IPS DF 4.7 (cell line): Measurements from ENCODE around the gene OR1I1.
"Not testable (repeated sequence)": the region's sequence is repeated elsewhere in the genome, so short reads cannot be mapped to it uniquely, and the experiment has no call there.

Source experiments
- DNase-seq: peaks from one replicate; pipeline ENCODE4 v3.0.0-alpha.2; 2013; ENCODE audit warnings: low spot score; ENCODE audit errors: extremely low read depth

OR1I1 gene

DNA sequence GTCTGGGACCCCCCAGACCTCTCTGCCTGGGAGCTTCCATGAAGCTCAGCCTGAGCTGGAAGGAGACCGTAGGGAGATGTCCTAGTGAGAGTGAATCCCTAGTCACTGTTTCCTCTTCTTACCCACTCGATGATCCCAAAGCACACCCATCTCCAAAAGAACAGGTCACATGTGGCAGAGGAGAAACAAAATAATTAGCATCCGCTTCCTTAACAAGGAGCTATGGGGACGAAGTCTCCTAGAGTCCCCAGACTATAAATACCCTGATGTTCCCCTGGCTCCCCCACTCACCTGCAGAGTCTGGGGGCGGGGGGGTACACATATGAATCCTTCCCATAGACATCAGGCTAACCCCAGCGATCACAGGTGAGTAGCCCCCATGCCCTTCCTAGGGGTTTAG, at the start of gene OR1I1:
Gene OR1I1, plus strand, starts transcription at position 301 of the 400 bp plus-strand sequence. CDS start 4,855 bp downstream, outside the sequence.
- no peak for DNase-seq

DNA sequence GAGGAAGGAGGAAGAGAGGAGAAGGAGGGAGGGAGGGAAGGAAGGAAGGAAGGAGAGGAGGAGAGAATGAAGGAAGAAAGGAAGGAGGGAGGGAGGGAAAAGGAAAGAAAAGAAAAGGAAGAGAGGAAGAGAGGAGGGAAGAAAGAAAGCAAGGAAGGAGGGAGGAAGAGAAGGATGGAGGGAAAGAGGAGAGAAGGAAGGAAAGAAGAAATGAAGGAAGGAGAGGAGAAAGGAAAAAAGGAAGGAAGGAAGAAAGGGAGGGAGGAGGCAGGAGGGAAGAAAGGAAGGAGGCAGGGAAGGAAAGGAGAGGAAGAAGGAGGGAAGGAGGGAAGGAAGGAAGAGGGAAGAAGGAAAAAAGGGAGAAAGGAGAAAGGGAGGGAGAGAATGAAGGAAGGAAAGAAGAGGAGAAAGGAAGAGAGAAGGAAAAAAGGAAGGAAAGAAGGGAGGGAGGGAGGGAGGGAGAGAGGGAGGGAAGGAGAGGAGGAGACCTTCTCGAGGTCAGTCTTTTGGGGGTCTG, 46.2 kb upstream of the OR1I1 start:
- DNase-seq = no peak

DNA sequence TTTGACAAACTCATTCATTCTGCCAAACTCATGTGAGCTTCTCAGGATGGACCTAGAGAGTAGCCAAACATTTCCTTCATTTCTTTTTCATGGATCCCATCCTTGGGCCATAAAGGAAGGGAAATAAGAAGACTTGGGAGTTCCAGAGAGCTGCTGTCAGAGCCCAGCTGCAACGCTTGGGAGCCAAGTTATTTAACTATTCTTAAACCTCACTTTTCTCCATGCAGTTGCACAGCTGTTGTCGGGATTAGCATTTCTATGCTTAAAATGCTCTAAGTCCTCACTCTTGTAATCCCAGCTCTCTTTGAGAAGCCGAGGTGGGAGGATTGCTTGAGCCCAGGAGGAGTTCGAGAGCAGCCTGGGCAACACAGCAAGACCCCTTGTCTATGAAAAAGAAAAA, 44.4 kb upstream of the OR1I1 start:
- no peak for DNase-seq

GRCh38 chr19:15038294-15038693, 43.7 kb upstream of the OR1I1 start:
- no peak for DNase-seq

DNA sequence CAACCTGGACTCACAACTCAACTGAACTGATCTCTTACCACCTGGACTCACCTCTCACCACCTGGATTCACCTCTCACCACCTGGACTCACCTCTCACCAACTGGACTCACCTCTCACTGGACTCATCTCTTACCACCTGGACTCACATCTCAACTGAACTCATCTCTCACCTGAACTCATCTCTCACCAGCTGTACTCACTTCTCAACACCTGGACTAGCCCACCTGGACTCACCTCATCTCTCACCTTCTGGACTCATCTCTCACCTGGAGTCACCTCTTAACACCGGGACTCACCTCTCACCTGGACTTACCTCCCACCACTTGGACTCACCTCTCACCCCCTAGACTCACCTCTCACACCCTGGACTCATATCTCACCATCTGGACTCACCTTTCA, 40.0 kb upstream of the OR1I1 start:
- no peak for DNase-seq

DNA sequence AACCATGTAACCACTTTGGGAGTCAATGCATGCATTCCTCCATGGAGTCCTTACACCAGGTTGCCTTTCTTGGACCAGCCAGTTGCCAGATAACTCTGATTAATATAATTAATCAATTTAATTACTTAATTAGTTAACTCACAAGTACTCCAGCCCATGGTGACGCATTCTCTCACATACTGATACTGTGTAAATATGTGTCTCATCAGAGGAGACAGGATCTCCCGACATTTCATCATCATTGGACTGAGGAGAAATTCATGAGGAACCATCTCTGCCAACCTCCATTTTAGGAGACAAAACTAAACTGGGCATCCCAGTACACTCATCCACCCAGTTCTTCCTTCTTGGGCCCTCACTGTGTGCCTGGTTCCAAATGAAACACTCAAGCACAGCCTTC, 39.2 kb upstream of the OR1I1 start:
- no peak for DNase-seq

- DNase-seq = no peak
Observed at GRCh38 chr19:15045506-15045905, 36.5 kb upstream of the OR1I1 start.

- DNase-seq = no peak
Observed at GRCh38 chr19:15047680-15048079, 34.3 kb upstream of the OR1I1 start.

DNA sequence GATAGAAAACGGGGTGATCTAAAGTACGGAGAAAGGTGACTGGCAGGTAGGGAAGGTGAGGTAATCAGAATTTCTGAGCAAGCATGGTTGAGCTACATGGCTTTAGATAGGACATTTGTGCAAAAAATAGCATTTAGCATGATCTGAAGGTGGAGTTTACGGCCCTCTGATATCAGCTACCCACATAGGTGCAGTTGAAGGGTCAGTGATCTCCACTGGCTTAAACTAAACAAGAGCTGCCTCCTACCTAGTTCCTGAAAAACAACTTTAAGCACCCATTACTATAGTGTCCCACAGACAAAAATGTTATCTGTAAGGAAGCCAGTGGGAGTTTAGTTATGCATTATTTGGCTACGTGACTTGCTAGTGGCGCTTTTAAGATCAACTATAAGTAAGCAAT, 33.9 kb upstream of the OR1I1 start:
- DNase-seq = no peak

DNA sequence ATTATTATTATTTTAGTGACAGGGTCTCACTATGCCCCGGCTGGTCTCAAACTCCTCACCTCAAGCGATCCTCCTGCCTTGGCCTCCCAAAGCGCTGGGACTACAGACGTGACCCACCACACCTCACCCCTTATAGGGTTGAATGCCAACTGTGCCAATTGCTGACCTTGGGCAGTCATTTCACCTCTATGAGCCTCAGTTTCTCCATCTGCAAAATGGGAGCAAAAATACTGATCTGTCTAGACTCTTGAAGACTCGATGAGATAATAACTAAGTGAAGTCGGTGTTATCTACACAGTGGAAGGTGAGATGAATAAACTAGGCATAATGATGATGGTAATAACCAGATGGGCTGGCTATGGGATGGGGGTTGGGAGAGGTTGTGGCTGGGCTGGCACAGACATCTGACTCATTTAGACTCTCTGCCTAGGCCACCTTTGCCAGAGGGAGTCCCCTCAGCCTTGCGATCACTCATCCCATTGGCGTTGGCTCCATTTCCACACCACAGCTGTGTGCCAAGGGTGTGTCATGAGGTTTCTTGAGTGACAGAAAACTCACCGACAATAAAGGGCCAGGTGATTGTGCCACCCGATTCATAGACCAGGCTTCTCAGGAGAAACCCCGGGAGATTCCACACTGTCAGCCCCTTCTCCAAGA, 33.0 kb upstream of the OR1I1 start, which contains the start of gene CASP14:
Gene CASP14, plus strand, starts transcription at position 596 of the 657 bp plus-strand sequence. CDS start 2,772 bp downstream, outside the sequence.
- no peak for DNase-seq

DNA sequence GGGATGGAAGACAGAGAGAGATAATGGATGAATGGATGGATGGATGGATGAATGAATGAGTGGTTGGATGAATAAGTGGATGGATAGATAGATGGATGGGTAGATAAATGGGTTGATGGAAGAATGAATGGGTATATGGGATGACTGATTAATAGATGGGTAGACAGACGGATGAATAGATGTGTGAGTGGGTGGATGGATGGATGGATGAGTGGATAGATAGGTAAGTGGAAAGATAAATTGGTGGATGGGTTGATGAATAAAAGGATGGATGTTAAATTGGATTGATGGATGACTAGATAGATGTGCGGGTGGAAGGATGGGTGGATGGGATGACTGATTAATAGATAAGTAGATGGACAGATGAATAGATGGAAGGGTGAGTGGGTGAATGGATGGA, 31.4 kb upstream of the OR1I1 start:
- DNase-seq = no peak

DNA sequence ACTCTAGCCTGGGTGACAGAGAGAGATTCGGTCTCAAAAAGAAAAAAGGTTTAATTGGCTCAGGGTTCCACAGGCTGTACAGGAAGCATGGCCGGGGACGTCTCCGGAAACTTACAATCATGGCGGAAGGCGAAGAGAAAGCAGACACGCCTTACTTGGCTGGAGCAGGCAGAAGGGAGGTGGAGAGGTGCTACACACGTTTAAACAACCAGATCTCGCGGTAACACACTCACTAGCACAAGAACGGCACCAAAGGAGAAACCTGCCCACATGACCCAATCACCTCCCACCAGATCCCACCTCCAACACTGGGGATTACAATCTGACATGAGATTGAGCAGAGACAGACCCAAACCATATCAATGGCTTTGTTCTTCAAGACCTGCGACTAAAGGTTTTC, 20.0 kb upstream of the OR1I1 start:
- DNase-seq = no peak

GRCh38 chr19:15070386-15070785, 11.6 kb upstream of the OR1I1 start:
- DNase-seq = not testable (repeated sequence)

GRCh38 chr19:15072930-15073647, 8.9 kb upstream of the OR1I1 start:
- DNase-seq = no peak

GRCh38 chr19:15074371-15074770, 7.6 kb upstream of the OR1I1 start:
- no peak for DNase-seq

- no peak for DNase-seq
Observed at GRCh38 chr19:15075806-15076205, 6.2 kb upstream of the OR1I1 start.

DNA sequence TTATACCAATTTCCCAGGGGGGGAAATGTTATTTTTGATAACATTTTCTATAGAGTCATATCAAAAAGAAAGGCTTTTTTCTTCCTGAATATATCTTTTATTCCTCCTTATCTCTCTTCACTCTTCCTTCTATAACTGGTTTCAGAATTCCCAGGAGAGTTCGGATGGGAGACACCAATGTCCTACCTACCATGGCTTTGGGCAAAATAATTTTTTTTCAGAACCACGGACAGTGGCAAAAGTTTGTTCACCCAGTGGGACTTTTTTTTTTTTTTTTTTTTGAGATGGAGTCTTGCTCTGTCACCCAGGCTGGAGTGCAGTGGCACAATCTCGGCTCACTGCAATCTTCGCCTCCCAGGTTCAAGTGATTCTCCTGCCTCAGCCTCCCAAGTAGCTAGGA, 2.0 kb upstream of the OR1I1 start:
- DNase-seq = not testable (repeated sequence)

DNA sequence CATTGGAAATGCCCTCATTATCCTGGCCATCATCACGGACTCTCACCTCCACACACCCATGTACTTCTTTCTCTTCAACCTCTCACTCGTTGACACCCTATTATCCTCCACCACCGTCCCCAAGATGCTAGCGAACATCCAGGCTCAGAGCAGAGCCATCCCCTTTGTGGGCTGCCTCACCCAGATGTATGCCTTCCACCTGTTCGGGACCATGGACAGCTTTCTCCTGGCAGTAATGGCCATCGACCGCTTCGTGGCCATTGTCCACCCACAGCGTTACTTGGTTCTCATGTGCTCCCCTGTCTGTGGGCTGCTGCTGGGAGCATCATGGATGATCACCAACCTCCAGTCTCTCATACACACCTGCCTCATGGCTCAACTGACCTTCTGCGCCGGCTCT, 5.2 kb downstream of the OR1I1 start:
- no peak for DNase-seq

DNA sequence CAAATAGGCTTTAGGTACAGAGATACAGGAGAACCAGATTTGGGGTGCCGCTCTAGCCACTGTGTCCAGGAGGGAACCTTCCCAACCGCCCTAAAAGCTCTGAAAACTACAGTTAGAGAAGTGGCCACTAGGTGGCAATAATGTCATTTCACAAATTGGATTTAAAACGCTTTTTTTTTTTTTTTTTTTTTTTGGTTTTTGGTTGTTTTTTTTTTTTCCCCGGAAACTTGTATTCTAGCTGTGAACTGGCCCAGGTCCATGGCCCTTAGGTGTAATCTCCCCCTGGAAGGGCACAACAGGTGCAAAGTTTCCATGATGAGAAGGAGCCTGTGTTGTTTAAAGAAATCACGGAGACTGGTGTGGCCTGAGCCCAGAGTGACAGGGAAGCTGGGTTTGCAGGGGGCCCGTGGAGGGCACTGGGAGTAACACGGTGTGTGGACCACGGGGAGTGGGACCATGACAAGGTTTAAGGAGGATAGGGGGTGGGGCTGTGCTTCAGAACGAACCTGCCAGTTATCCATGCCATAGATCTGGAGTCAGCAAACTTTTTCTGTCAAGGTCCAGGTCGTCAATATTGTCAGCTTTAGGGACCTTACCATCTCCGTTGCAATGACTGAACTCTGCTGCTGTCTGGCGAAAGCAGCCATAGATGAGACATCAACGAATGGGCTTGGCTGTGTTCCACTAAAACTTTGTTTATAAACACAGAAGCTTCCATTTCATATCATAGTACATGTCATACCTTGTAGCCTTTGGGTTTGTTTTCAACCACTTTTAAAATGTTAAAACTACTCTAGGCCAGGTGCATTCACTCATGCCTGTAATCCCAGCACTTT, 10.1 kb downstream of the OR1I1 start:
- DNase-seq = peak; percentile 64

DNA sequence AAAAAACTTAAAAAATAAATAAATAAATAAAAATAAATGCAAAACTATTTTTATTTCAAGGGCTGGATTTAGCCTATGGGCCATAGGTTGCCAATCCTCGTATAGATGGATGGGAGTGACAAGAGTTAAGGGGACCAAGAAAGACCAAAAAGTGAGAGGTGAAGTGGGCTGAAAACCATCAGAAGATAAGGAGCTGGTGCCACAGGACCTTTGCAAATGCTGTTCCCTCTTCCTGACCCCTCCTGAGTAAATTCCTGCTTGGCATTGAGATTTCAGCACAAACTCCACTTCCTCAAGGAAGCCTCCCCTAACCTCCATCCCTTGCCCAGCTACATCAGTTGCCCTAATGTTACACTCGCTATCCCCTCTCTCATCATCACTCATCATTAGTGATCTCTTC, 11.0 kb downstream of the OR1I1 start:
- DNase-seq = no peak

DNA sequence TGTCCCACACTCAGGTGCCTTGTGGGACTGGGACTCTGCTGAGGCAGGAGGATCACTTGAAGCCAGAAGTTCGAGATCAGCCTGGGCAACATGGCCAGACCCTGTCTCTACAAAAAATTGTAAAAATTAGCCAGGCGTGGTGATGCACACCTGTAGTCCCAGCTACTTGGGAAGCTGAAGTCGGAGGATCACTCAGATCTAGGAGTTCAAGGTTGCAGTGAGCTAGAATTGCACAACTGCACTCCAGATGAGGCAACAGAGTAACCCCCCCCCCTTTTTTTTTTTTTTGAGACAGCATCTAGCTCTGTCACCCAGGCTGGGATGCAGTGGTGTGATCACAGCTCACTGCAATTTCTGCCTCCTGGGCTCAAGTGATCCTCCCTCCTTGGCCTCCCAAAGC, 14.2 kb downstream of the OR1I1 start:
- no peak for DNase-seq

DNA sequence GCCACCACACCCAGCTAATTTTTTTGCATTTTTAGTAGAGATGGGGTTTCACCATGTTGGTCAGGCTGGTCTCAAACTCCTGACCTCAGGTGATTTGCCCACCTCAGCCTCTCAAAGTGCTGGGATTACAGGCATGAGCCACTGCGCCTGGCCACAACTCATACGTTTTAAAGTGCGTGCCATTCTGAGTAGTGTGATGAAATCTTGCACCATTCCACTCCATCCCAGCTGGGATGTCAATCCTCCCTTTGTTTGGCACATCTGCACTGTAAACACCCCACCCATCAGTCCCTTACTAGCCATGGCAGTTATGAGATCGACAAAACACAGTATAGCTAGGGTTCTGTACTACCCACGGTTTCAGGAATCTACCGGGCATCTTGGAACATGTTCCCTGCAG, 16.0 kb downstream of the OR1I1 start:
- DNase-seq = not testable (repeated sequence)
